H1 (cell line): ENCODE measurements around the gene ZNF692. TPM values are rescaled to one million over a fixed set of nuclear protein-coding genes. Genes with fewer than 3 reads are reported as not detected.

Experiments
- POU5F1 ChIP-seq: IDR thresholded peaks from 2 replicates; pipeline ENCODE4 v1.6.1; 2011; ENCODE audit warnings: low read depth, mild to moderate bottlenecking, low read length, moderate library complexity
- polyA plus RNA-seq, 7 experiments: library from polyadenylated mRNA; depleted of rRNA in 3 of 7; stranded (reverse) in 5 of 7; unstranded in 2 of 7; fragments of >200 nt in 5 of 7; fragments of 200-250 nt in 2 of 7; gene quantifications; 1 replicate in 5 of 7; 2 replicates in 1 of 7; 4 replicates in 1 of 7; pipeline versions ENCODE4 v1.2.1 to v1.2.3, GENCODE V29; 2011 to 2013; ENCODE audit warnings: missing spikeins in 2 of 7, mixed read lengths in 2 of 7
- total RNA-seq: library from RNA; stranded (reverse); fragmentation: NEBNext Ultra II Directional; extraction: Animal tissue kit (Norgen Biotek cat#: 25700); gene quantifications from 2 replicates; pipeline ENCODE4 v1.2.1, GENCODE V29; 2021

Gene ZNF692
- total and polyA plus RNA-seq, 2 of the 8 experiments (the other 6 are each of a cell fraction or from before 2014, with no cell fraction given): 38.4 to 52.3 TPM

- no peak for TF ChIP-seq POU5F1
- TF ChIP-seq, all 59 proteins: peak for 15
Observed at GRCh38 chr1:248838357-248839167, 20.3 kb downstream of the ZNF692 start (continued).
